Measurements from ENCODE around the gene CTNNBIP1.

CTNNBIP1 gene

GRCh38 chr1:9850442-9851162 lies 59.5 kb downstream of the CTNNBIP1 start:
- no peaks in the 10 kb centered on the region for H3K79me2 ChIP-seq (ENCODE audit: control insufficient read depth, insufficient read depth, low read length)
- H3K27me3 ChIP-seq (ENCODE audit: insufficient read depth, low read length, poor library complexity), result no peaks in the 10 kb centered on the region
- no peak overlapping the region for H3K18ac ChIP-seq (ENCODE audit: low read length)
- no peak overlapping the region for H2BK120ac ChIP-seq (ENCODE audit: low read depth, low read length)
- no peak overlapping the region for H3K56ac ChIP-seq (ENCODE audit: low read length)
- no peak overlapping the region for H3K23ac ChIP-seq (ENCODE audit: low read length)
- DNase-seq, result no peak
- H2AK5ac ChIP-seq (ENCODE audit: low read length), result no peak overlapping the region
- no peak overlapping the region for H4K8ac ChIP-seq (ENCODE audit: low read depth, low read length)
- no peak overlapping the region for H3K4me3 ChIP-seq (ENCODE audit: low read length)
- no peak overlapping the region for H2BK5ac ChIP-seq (ENCODE audit: low read length)
- peak overlapping the region; percentile 27 for H3K4me2 ChIP-seq (ENCODE audit: low read length)
- no peak overlapping the region for H3K27ac ChIP-seq (ENCODE audit: low read depth, low read length)
- no peak overlapping the region for H3K4ac ChIP-seq (ENCODE audit: low read depth, low read length)
- H3K79me1 ChIP-seq (ENCODE audit: low read length), result no peaks in the 10 kb centered on the region
- H2BK15ac ChIP-seq (replicated peaks; ENCODE audit: low read depth), result no peak overlapping the region
- WGBS (ENCODE audit: extremely low coverage, insufficient coverage, low lambda C conversion rate), result no CpG with 5 or more reads among the region's 18 CpGs
- H3K9ac ChIP-seq (ENCODE audit: low read length), result peak overlapping the region; percentile 22
- H3K4me1 ChIP-seq (ENCODE audit: control insufficient read depth, low read depth, low read length), result no peaks in the 10 kb centered on the region
- no peak overlapping the region for H4K5ac ChIP-seq (ENCODE audit: low read length)
- H3K36me3 ChIP-seq (ENCODE audit: control insufficient read depth, insufficient read depth, low read length), result no peaks in the 10 kb centered on the region

- no peak overlapping the region for H3K4me3 ChIP-seq (ENCODE audit: low read length)
- no peak overlapping the region for H2BK15ac ChIP-seq (replicated peaks; ENCODE audit: low read depth)
- H4K8ac ChIP-seq (ENCODE audit: low read depth, low read length), result no peak overlapping the region
- H3K23ac ChIP-seq (ENCODE audit: low read length), result no peak overlapping the region
- H3K18ac ChIP-seq (ENCODE audit: low read length), result no peak overlapping the region
- H4K5ac ChIP-seq (ENCODE audit: low read length), result no peak overlapping the region
- H2AK5ac ChIP-seq (ENCODE audit: low read length), result no peak overlapping the region
- no peaks in the 10 kb centered on the region for H3K27me3 ChIP-seq (ENCODE audit: insufficient read depth, low read length, poor library complexity)
- WGBS (ENCODE audit: extremely low coverage, insufficient coverage, low lambda C conversion rate), result no CpG with 5 or more reads among the region's 20 CpGs
- no peak overlapping the region for H3K4me2 ChIP-seq (ENCODE audit: low read length)
- DNase-seq, result peak; percentile 43
- H2BK120ac ChIP-seq (ENCODE audit: low read depth, low read length), result no peak overlapping the region
- no peaks in the 10 kb centered on the region for H3K4me1 ChIP-seq (ENCODE audit: control insufficient read depth, low read depth, low read length)
- no peak overlapping the region for H3K27ac ChIP-seq (ENCODE audit: low read depth, low read length)
- H3K4ac ChIP-seq (ENCODE audit: low read depth, low read length), result no peak overlapping the region
- H3K56ac ChIP-seq (ENCODE audit: low read length), result no peak overlapping the region
- H3K79me2 ChIP-seq (ENCODE audit: control insufficient read depth, insufficient read depth, low read length), result no peaks in the 10 kb centered on the region
- no peak overlapping the region for H2BK5ac ChIP-seq (ENCODE audit: low read length)
- no peak overlapping the region for H3K9ac ChIP-seq (ENCODE audit: low read length)
- H3K79me1 ChIP-seq (ENCODE audit: low read length), result no peaks in the 10 kb centered on the region
- no peaks in the 10 kb centered on the region for H3K36me3 ChIP-seq (ENCODE audit: control insufficient read depth, insufficient read depth, low read length)
Observed at GRCh38 chr1:9849691-9850441, 60.2 kb downstream of the CTNNBIP1 start.

- no peak overlapping the region for H2BK120ac ChIP-seq (ENCODE audit: low read depth, low read length)
- no peak overlapping the region for H3K23ac ChIP-seq (ENCODE audit: low read length)
- H3K4me2 ChIP-seq (ENCODE audit: low read length), result no peak overlapping the region
- no peaks in the 10 kb centered on the region for H3K27me3 ChIP-seq (ENCODE audit: insufficient read depth, low read length, poor library complexity)
- no peak overlapping the region for H3K18ac ChIP-seq (ENCODE audit: low read length)
- no peak overlapping the region for H4K8ac ChIP-seq (ENCODE audit: low read depth, low read length)
- no peak overlapping the region for H3K9ac ChIP-seq (ENCODE audit: low read length)
- no peak overlapping the region for H3K27ac ChIP-seq (ENCODE audit: low read depth, low read length)
- H2AK5ac ChIP-seq (ENCODE audit: low read length), result no peak overlapping the region
- no peaks in the 10 kb centered on the region for H3K36me3 ChIP-seq (ENCODE audit: control insufficient read depth, insufficient read depth, low read length)
- no peak overlapping the region for H4K5ac ChIP-seq (ENCODE audit: low read length)
- no peaks in the 10 kb centered on the region for H3K79me1 ChIP-seq (ENCODE audit: low read length)
- no peaks in the 10 kb centered on the region for H3K79me2 ChIP-seq (ENCODE audit: control insufficient read depth, insufficient read depth, low read length)
- H3K4ac ChIP-seq (ENCODE audit: low read depth, low read length), result no peak overlapping the region
- H2BK5ac ChIP-seq (ENCODE audit: low read length), result no peak overlapping the region
- H3K4me1 ChIP-seq (ENCODE audit: control insufficient read depth, low read depth, low read length), result no peaks in the 10 kb centered on the region
- no peak overlapping the region for H3K56ac ChIP-seq (ENCODE audit: low read length)
- no CpG with 5 or more reads among the region's 8 CpGs for WGBS (ENCODE audit: extremely low coverage, insufficient coverage, low lambda C conversion rate)
- no peak overlapping the region for H3K4me3 ChIP-seq (ENCODE audit: low read length)
- no peak for DNase-seq
- no peak overlapping the region for H2BK15ac ChIP-seq (replicated peaks; ENCODE audit: low read depth)
Observed at GRCh38 chr1:9848022-9848421, 62.0 kb downstream of the CTNNBIP1 start.

GRCh38 chr1:9847269-9847668 lies 62.8 kb downstream of the CTNNBIP1 start:
- H2BK5ac ChIP-seq (ENCODE audit: low read length), result no peak overlapping the region
- H3K23ac ChIP-seq (ENCODE audit: low read length), result no peak overlapping the region
- no peak overlapping the region for H3K4ac ChIP-seq (ENCODE audit: low read depth, low read length)
- no peak for DNase-seq
- no peaks in the 10 kb centered on the region for H3K79me2 ChIP-seq (ENCODE audit: control insufficient read depth, insufficient read depth, low read length)
- H3K27me3 ChIP-seq (ENCODE audit: insufficient read depth, low read length, poor library complexity), result no peaks in the 10 kb centered on the region
- H2AK5ac ChIP-seq (ENCODE audit: low read length), result no peak overlapping the region
- no peak overlapping the region for H3K4me2 ChIP-seq (ENCODE audit: low read length)
- H3K18ac ChIP-seq (ENCODE audit: low read length), result no peak overlapping the region
- H3K27ac ChIP-seq (ENCODE audit: low read depth, low read length), result no peak overlapping the region
- H3K9ac ChIP-seq (ENCODE audit: low read length), result no peak overlapping the region
- no peaks in the 10 kb centered on the region for H3K79me1 ChIP-seq (ENCODE audit: low read length)
- no peak overlapping the region for H3K56ac ChIP-seq (ENCODE audit: low read length)
- H3K4me1 ChIP-seq (ENCODE audit: control insufficient read depth, low read depth, low read length), result no peaks in the 10 kb centered on the region
- no peak overlapping the region for H4K8ac ChIP-seq (ENCODE audit: low read depth, low read length)
- no peak overlapping the region for H2BK15ac ChIP-seq (replicated peaks; ENCODE audit: low read depth)
- H4K5ac ChIP-seq (ENCODE audit: low read length), result no peak overlapping the region
- H3K36me3 ChIP-seq (ENCODE audit: control insufficient read depth, insufficient read depth, low read length), result no peaks in the 10 kb centered on the region
- H3K4me3 ChIP-seq (ENCODE audit: low read length), result no peak overlapping the region
- no CpG with 5 or more reads among the region's 2 CpGs for WGBS (ENCODE audit: extremely low coverage, insufficient coverage, low lambda C conversion rate)
- H2BK120ac ChIP-seq (ENCODE audit: low read depth, low read length), result no peak overlapping the region

- H4K5ac ChIP-seq (ENCODE audit: low read length), result no peak overlapping the region
- H3K23ac ChIP-seq (ENCODE audit: low read length), result no peak overlapping the region
- no peak overlapping the region for H3K4me3 ChIP-seq (ENCODE audit: low read length)
- H4K8ac ChIP-seq (ENCODE audit: low read depth, low read length), result no peak overlapping the region
- no peak for DNase-seq
- H2BK5ac ChIP-seq (ENCODE audit: low read length), result no peak overlapping the region
- no peak overlapping the region for H3K4me2 ChIP-seq (ENCODE audit: low read length)
- H3K36me3 ChIP-seq (ENCODE audit: control insufficient read depth, insufficient read depth, low read length), result no peaks in the 10 kb centered on the region
- H2BK120ac ChIP-seq (ENCODE audit: low read depth, low read length), result no peak overlapping the region
- no peaks in the 10 kb centered on the region for H3K79me2 ChIP-seq (ENCODE audit: control insufficient read depth, insufficient read depth, low read length)
- H3K4ac ChIP-seq (ENCODE audit: low read depth, low read length), result no peak overlapping the region
- H3K4me1 ChIP-seq (ENCODE audit: control insufficient read depth, low read depth, low read length), result no peaks in the 10 kb centered on the region
- no peak overlapping the region for H3K18ac ChIP-seq (ENCODE audit: low read length)
- WGBS (ENCODE audit: extremely low coverage, insufficient coverage, low lambda C conversion rate), result no CpG with 5 or more reads among the region's 17 CpGs
- H3K9ac ChIP-seq (ENCODE audit: low read length), result no peak overlapping the region
- no peak overlapping the region for H2AK5ac ChIP-seq (ENCODE audit: low read length)
- H3K27ac ChIP-seq (ENCODE audit: low read depth, low read length), result no peak overlapping the region
- H3K56ac ChIP-seq (ENCODE audit: low read length), result no peak overlapping the region
- H3K27me3 ChIP-seq (ENCODE audit: insufficient read depth, low read length, poor library complexity), result no peaks in the 10 kb centered on the region
- H3K79me1 ChIP-seq (ENCODE audit: low read length), result no peaks in the 10 kb centered on the region
- H2BK15ac ChIP-seq (replicated peaks; ENCODE audit: low read depth), result no peak overlapping the region
Observed at GRCh38 chr1:9846611-9847171, 63.4 kb downstream of the CTNNBIP1 start.
